ENCODE data around the gene LAS1L.
"Not testable (repeated sequence)": the region's sequence is repeated elsewhere in the genome, so short reads cannot be mapped to it uniquely, and the experiment has no call there.

Gene LAS1L

GRCh38 chrX:65534450-65535292, at the start of gene LAS1L:
LAS1L (minus strand) TSS chrX:65534787; CDS start chrX:65534715, 72 bp downstream.
- ATAC-seq (peak; percentile 99), DNase-seq (ENCODE audit: low spot score in 2 of 2) (peak; percentile 70 to 89)
- peak within 1 kb of the TSS; percentile 92 for H3K27ac Mint-ChIP-seq
- peaks cover 27% of the 10 kb centered on the region for H3K4me1 Mint-ChIP-seq
- no peaks in the 10 kb centered on the region for H3K9me3 Mint-ChIP-seq
- H3K4me3 Mint-ChIP-seq: peak within 1 kb of the TSS; percentile 89
- peaks cover 32% of the 10 kb centered on the region for H3K36me3 Mint-ChIP-seq

- H3K27ac Mint-ChIP-seq: peak overlapping the region; percentile 29
- no peaks in the 10 kb centered on the region for H3K9me3 Mint-ChIP-seq
- H3K4me3 Mint-ChIP-seq: no peak overlapping the region
- ATAC-seq (peak; percentile 83), DNase-seq (ENCODE audit: low spot score in 2 of 2) (no peak)
- peaks cover 12% of the 10 kb centered on the region for H3K4me1 Mint-ChIP-seq
- no peaks in the 10 kb centered on the region for H3K36me3 Mint-ChIP-seq
These were observed 48.0 kb upstream of the LAS1L start for GRCh38 chrX:65582450-65583082.

- ATAC-seq (peak; percentile 79), DNase-seq (ENCODE audit: low spot score in 2 of 2) (peak; percentile 20 to 65)
- Mint-ChIP-seq H3K36me3 (no peaks in the 10 kb centered on the region), H3K27ac (no peak overlapping the region), H3K4me3 (no peak overlapping the region), H3K9me3 (no peaks in the 10 kb centered on the region), H3K4me1 (peaks cover 12% of the 10 kb centered on the region)
These were observed 47.2 kb upstream of the LAS1L start for GRCh38 chrX:65581661-65582339.

GRCh38 chrX:65578346-65578745, 43.8 kb upstream of the LAS1L start:
- H3K27ac Mint-ChIP-seq: no peak overlapping the region
- H3K9me3 Mint-ChIP-seq: no peaks in the 10 kb centered on the region
- peaks cover 12% of the 10 kb centered on the region for H3K4me1 Mint-ChIP-seq
- ATAC-seq: no peak
- H3K36me3 Mint-ChIP-seq: no peaks in the 10 kb centered on the region
- no peak overlapping the region for H3K4me3 Mint-ChIP-seq
- DNase-seq (ENCODE audit: low spot score in 2 of 2): no peak

- Mint-ChIP-seq H3K27ac (no peak overlapping the region), H3K9me3 (no peaks in the 10 kb centered on the region), H3K4me1 (no peaks in the 10 kb centered on the region), H3K36me3 (no peaks in the 10 kb centered on the region), H3K4me3 (no peak overlapping the region)
- DNase-seq (ENCODE audit: low spot score in 2 of 2) (no peak), ATAC-seq (no peak)
These were observed 41.6 kb upstream of the LAS1L start for GRCh38 chrX:65576160-65576559.

- no peak for DNase-seq (ENCODE audit: low spot score in 2 of 2)
- no peaks in the 10 kb centered on the region for H3K9me3 Mint-ChIP-seq
- no peak overlapping the region for H3K27ac Mint-ChIP-seq
- ATAC-seq: no peak
- no peaks in the 10 kb centered on the region for H3K36me3 Mint-ChIP-seq
- no peaks in the 10 kb centered on the region for H3K4me1 Mint-ChIP-seq
- H3K4me3 Mint-ChIP-seq: no peak overlapping the region
These were observed 40.4 kb upstream of the LAS1L start for GRCh38 chrX:65575022-65575421.

GRCh38 chrX:65574356-65574755, 39.8 kb upstream of the LAS1L start:
- no peaks in the 10 kb centered on the region for H3K9me3 Mint-ChIP-seq
- H3K27ac Mint-ChIP-seq: no peak overlapping the region
- ATAC-seq: no peak

GRCh38 chrX:65572971-65573370, 38.4 kb upstream of the LAS1L start:
- Mint-ChIP-seq H3K4me1 (no peaks in the 10 kb centered on the region), H3K9me3 (no peaks in the 10 kb centered on the region), H3K36me3 (no peaks in the 10 kb centered on the region), H3K4me3 (no peak overlapping the region), H3K27ac (no peak overlapping the region)
- ATAC-seq (no peak), DNase-seq (ENCODE audit: low spot score in 2 of 2) (no peak)

More at GRCh38 chrX:65574356-65574755, 39.8 kb upstream of the LAS1L start:
- Mint-ChIP-seq H3K36me3 (no peaks in the 10 kb centered on the region), H3K4me3 (no peak overlapping the region), H3K4me1 (no peaks in the 10 kb centered on the region)
- no peak for DNase-seq (ENCODE audit: low spot score in 2 of 2)

- H3K4me3 Mint-ChIP-seq; ATAC-seq; H3K27ac Mint-ChIP-seq; H3K9me3 Mint-ChIP-seq; H3K36me3 Mint-ChIP-seq; DNase-seq (ENCODE audit: low spot score in 2 of 2); H3K4me1 Mint-ChIP-seq: not testable (repeated sequence)
These were observed 28.3 kb upstream of the LAS1L start for GRCh38 chrX:65562850-65563249.

- Mint-ChIP-seq H3K36me3 (no peaks in the 10 kb centered on the region), H3K27ac (no peak overlapping the region), H3K4me3 (no peak overlapping the region), H3K9me3 (no peaks in the 10 kb centered on the region), H3K4me1 (no peaks in the 10 kb centered on the region)
- no peak for DNase-seq (ENCODE audit: low spot score in 2 of 2)
- ATAC-seq: no peak
These were observed 17.1 kb upstream of the LAS1L start for GRCh38 chrX:65551489-65552339.

- Mint-ChIP-seq H3K4me1 (no peaks in the 10 kb centered on the region), H3K9me3 (no peaks in the 10 kb centered on the region), H3K4me3 (no peak overlapping the region), H3K36me3 (no peaks in the 10 kb centered on the region), H3K27ac (no peak overlapping the region)
- ATAC-seq: no peak
- DNase-seq (ENCODE audit: low spot score in 2 of 2): no peak
These were observed 16.5 kb upstream of the LAS1L start for GRCh38 chrX:65551086-65551485.

- H3K9me3 Mint-ChIP-seq: no peaks in the 10 kb centered on the region
- H3K4me3 Mint-ChIP-seq: no peak overlapping the region
- no peak overlapping the region for H3K27ac Mint-ChIP-seq
- DNase-seq (ENCODE audit: low spot score in 2 of 2) (no peak), ATAC-seq (no peak)
- no peaks in the 10 kb centered on the region for H3K36me3 Mint-ChIP-seq
- no peaks in the 10 kb centered on the region for H3K4me1 Mint-ChIP-seq
These were observed 10.9 kb upstream of the LAS1L start for GRCh38 chrX:65545456-65545855.

GRCh38 chrX:65537229-65537628, 2.6 kb upstream of the LAS1L start:
- Mint-ChIP-seq H3K9me3 (no peaks in the 10 kb centered on the region), H3K27ac (no peak overlapping the region), H3K4me3 (no peak overlapping the region), H3K36me3 (peaks cover 6% of the 10 kb centered on the region), H3K4me1 (peaks cover 21% of the 10 kb centered on the region)
- DNase-seq (ENCODE audit: low spot score in 2 of 2) (no peak), ATAC-seq (no peak)

- H3K36me3 Mint-ChIP-seq: peaks cover 15% of the 10 kb centered on the region
These were observed 1.7 kb upstream of the LAS1L start for GRCh38 chrX:65536291-65536690.

GRCh38 chrX:65532016-65532415, 2.6 kb downstream of the LAS1L start:
- ATAC-seq (no peak), DNase-seq (ENCODE audit: low spot score in 2 of 2) (no peak)
- Mint-ChIP-seq H3K4me3 (no peak overlapping the region), H3K36me3 (peaks cover 55% of the 10 kb centered on the region), H3K4me1 (peaks cover 27% of the 10 kb centered on the region), H3K27ac (no peak overlapping the region), H3K9me3 (no peaks in the 10 kb centered on the region)

More at GRCh38 chrX:65536291-65536690, 1.7 kb upstream of the LAS1L start:
- Mint-ChIP-seq H3K4me3 (no peak overlapping the region), H3K4me1 (peaks cover 27% of the 10 kb centered on the region), H3K9me3 (no peaks in the 10 kb centered on the region), H3K27ac (no peak overlapping the region)
- DNase-seq (ENCODE audit: low spot score in 2 of 2): no peak
- no peak for ATAC-seq

Measured in stimulated activated effector memory CD8-positive, alpha-beta T cell treated with anti-CD3 and anti-CD28 coated beads, Interleukin-12 subunit alpha, Interleukin-12 subunit beta, amount 100 ng/mL, for 72 hours (primary cell).